Measurements from ENCODE around the gene C15orf39.

C15orf39 gene

GRCh38 chr15:75197062-75197630 lies 4.5 kb upstream of the C15orf39 start:
- DNase-seq (ENCODE audit: low read depth): no peak

GRCh38 chr15:75198560-75199356 lies 2.9 kb upstream of the C15orf39 start:
- no peak for DNase-seq (ENCODE audit: low read depth)

- no peak for DNase-seq (ENCODE audit: low read depth)
Observed at GRCh38 chr15:75199357-75199940, 2.2 kb upstream of the C15orf39 start.

- DNase-seq (ENCODE audit: low read depth): no peak
Observed at GRCh38 chr15:75200391-75200764, 1.3 kb upstream of the C15orf39 start.

- peak; percentile 17 for DNase-seq (ENCODE audit: low read depth)
Observed at GRCh38 chr15:75200765-75201615, 692 bp upstream of the C15orf39 start.

GRCh38 chr15:75202251-75203016 lies 752 bp downstream of the C15orf39 start:
- DNase-seq (ENCODE audit: low read depth): peak; percentile 82

- no peak for DNase-seq (ENCODE audit: low read depth)
Observed at GRCh38 chr15:75203017-75203907, 1.6 kb downstream of the C15orf39 start.

GRCh38 chr15:75203908-75204263 lies 2.2 kb downstream of the C15orf39 start:
- no peak for DNase-seq (ENCODE audit: low read depth)

- DNase-seq (ENCODE audit: low read depth): peak; percentile 76
Observed at GRCh38 chr15:75204340-75205063, 2.8 kb downstream of the C15orf39 start.

GRCh38 chr15:75205064-75205395 lies 3.3 kb downstream of the C15orf39 start:
- no peak for DNase-seq (ENCODE audit: low read depth)

- no peak for DNase-seq (ENCODE audit: low read depth)
Observed at GRCh38 chr15:75206006-75206405, 4.3 kb downstream of the C15orf39 start.

- DNase-seq (ENCODE audit: low read depth): no peak
Observed at GRCh38 chr15:75206803-75207617, 5.3 kb downstream of the C15orf39 start.

- no peak for DNase-seq (ENCODE audit: low read depth)
Observed at GRCh38 chr15:75207618-75208500, 6.2 kb downstream of the C15orf39 start.

- no peak for DNase-seq (ENCODE audit: low read depth)
Observed at GRCh38 chr15:75208501-75209288, 7.0 kb downstream of the C15orf39 start.

- no peak for DNase-seq (ENCODE audit: low read depth)
Observed at GRCh38 chr15:75209289-75209676, 7.6 kb downstream of the C15orf39 start.

GRCh38 chr15:75210811-75211230 lies 9.1 kb downstream of the C15orf39 start:
- DNase-seq (ENCODE audit: low read depth): no peak

GRCh38 chr15:75211436-75212199 lies 9.9 kb downstream of the C15orf39 start:
- no peak for DNase-seq (ENCODE audit: low read depth)
